Cardiac fibroblast (primary cell): ENCODE data around the gene SYTL2.

Experiments used
- DNase-seq, 2 donors: peaks; one replicate each; pipeline versions ENCODE4 v3.0.0 to v3.0.0-alpha.2; 2010; ENCODE audit warnings: low read depth in 2 of 2
- H3K4me3 ChIP-seq, 2 donors: replicated peaks in 1 of 2; 1 replicate in 1 of 2; 2 replicates in 1 of 2; pipeline ENCODE4 v1.5.1; 2011; ENCODE audit warnings: low read depth in 2 of 2, low read length in 2 of 2, mild to moderate bottlenecking in 2 of 2, moderate library complexity in 1 of 2
- TF ChIP-seq, protein P1 (sequence below): IDR thresholded peaks from one replicate; pipeline ENCODE4 v1.5.1; 2011; ENCODE audit warnings: low read depth, mild to moderate bottlenecking, low read length, inconsistent platforms

Gene SYTL2

DNA sequence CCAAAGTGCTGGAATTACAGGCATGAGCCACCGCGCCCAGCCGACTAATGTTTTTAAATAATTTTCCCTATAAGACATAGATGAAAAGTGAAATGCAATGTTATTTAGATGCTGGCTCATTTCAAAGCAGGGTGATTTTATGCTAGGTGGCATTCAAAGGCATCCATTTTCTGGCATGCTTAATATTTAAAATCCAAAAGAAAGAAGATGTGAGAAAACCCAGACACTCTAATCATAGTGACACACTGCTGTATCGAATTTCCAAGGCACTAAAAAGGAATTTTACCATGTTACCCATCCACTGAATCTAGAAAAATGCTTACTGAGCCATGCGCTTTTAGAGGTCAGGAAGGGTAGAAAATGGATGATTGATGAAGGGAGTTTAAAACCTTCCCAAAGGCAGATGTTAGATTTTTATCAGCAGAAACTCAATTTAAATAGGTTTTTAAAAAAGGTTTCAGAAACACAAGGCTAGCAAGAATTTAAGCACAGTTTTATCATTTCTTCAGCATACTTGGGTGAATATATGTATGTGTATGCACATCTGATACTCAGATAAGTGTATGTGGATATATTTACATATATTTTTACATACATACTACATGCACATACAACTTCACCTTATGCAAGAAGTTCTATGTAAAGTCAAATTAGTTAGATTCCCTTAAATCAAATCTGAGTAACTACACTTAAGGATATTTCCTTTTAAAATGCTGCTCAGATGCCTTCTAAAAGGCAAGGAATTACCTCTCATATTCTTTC is 100.8 kb downstream of the SYTL2 start:
- H3K4me3 ChIP-seq = no peak overlapping the region
- TF ChIP-seq, protein P1, sequence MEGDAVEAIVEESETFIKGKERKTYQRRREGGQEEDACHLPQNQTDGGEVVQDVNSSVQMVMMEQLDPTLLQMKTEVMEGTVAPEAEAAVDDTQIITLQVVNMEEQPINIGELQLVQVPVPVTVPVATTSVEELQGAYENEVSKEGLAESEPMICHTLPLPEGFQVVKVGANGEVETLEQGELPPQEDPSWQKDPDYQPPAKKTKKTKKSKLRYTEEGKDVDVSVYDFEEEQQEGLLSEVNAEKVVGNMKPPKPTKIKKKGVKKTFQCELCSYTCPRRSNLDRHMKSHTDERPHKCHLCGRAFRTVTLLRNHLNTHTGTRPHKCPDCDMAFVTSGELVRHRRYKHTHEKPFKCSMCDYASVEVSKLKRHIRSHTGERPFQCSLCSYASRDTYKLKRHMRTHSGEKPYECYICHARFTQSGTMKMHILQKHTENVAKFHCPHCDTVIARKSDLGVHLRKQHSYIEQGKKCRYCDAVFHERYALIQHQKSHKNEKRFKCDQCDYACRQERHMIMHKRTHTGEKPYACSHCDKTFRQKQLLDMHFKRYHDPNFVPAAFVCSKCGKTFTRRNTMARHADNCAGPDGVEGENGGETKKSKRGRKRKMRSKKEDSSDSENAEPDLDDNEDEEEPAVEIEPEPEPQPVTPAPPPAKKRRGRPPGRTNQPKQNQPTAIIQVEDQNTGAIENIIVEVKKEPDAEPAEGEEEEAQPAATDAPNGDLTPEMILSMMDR = no peak
- DNase-seq = no peak

DNA sequence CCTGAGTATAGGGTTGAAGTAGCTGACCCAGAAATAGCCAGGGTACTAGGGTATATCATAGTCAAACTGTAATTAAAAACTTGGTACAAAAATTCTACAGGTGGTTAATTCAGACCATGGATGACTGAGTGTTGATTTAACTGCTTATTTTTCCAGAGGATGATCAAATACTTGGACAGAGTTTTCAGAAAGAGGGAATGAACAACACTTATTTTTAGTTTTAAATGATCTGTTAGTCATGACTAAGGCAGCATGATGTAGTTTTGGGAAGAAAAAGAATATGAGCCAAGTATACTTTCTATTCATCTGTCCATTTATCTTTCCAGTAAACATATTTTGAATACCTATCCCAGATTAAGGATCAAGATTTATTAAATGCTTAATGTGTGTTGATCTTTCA is 105.1 kb downstream of the SYTL2 start:
- no peak for DNase-seq
- TF ChIP-seq, protein P1 = no peak
- H3K4me3 ChIP-seq = no peak overlapping the region

DNA sequence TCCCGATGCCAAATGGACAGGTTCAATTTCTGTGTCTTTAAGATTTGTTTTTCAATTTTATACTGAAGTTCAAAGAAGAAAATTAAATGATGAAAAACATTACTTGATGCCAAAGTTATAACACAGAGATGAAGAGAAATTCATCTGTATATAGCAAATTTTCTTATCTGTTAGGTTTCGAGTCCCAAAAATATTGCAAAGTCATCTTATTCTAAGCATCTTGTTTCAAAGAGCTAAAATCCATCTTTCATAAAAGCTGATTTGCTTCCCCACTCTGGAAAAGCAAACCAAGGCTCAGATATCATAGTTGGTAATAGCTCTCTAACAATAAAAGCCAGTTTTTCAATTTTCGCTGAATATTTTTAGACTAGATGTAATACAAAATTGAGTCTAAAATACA is 106.0 kb downstream of the SYTL2 start:
- H3K4me3 ChIP-seq = no peak overlapping the region
- no peak for DNase-seq
- TF ChIP-seq, protein P1 = no peak

DNA sequence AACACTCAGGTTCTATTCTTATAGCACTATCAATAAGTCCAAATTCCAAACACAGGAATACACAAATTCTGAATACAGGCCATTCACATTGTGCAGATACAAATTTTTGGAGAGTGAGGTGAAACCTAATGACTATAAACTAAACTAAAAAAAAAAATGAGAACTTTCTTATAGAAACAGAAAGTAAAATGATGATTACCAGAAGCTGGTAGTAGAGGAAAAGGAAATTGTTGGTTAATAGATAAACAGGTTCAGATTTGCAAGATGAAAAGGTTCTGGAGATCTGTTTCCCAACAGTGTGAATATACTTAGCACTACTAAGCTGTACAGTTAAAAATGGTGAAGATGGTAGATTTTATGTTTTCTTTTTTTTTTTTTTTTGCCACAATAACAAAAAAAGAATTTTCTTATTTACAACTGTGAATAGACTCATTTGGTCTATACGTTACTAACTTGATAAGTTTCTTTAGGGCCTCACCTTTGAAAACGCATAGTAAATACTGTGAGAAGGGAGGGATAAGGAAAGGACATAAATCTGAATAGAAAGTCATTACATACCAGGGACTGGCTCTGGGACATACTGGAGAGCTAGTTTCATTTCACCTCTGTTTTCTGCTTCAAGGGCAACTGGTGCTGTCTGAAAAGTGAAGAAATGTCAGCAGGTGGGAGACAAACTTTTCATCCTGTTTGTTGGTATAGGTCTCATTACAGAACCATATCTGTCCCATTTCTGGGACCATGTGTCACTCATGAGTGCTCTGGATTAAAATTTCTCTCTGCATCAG is 110.8 kb downstream of the SYTL2 start:
- no peak overlapping the region for H3K4me3 ChIP-seq
- DNase-seq = no peak

DNA sequence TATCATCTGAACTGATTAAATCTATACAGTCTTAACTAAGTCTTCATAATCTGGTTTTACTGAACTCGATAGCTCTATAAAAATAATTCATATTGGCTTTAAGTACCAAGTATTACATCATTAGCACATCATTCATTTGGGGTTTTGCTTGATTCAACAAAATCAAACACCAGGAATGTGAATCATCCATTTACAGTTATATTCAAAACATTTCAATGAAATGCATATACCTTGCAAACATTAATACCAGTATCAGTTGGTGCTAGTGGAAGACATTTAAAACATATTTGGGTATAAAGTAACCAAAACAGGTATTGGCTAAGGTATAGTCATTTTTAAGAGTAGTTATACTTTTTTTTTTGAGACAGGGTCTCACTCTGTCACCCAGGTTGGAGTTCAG is 112.7 kb downstream of the SYTL2 start:
- no peak overlapping the region for H3K4me3 ChIP-seq
- TF ChIP-seq, protein P1 = no peak
- no peak for DNase-seq

More for the DNA sequence above, 110.8 kb downstream of the SYTL2 start:
- TF ChIP-seq, protein P1 = no peak

DNA sequence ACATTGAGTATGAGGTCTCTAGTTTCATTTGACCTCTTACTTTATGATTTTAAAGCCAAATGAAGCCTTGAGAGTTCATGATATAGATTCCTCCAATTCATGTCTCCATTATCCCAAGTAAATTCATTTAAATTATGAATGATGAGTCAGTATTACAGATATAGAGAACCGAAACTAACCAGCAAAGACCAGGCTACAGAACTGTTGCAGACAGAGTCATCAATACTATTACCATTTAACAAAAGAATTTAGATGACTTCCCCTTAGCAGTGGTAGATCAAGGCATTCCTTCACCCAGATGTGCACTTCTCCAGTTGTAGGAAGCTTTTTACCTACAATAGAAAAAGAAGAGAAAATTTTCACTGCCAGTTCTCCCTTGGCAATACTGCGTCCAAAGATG is 113.2 kb downstream of the SYTL2 start:
- TF ChIP-seq, protein P1 = no peak
- DNase-seq = no peak
- no peak overlapping the region for H3K4me3 ChIP-seq
